HUES6 (cell line): ENCODE results near the gene ZNF407.

ENCODE experiments used
- H3K27ac ChIP-seq: 2 replicates; pipeline ENCODE4 v1.7.0; 2013; ENCODE audit warnings: low read depth, mild to moderate bottlenecking, low read length, inconsistent platforms
- H3K27me3 ChIP-seq: 2 replicates; pipeline ENCODE4 v1.6.1; 2013; ENCODE audit warnings: low read length; ENCODE audit not compliant: control insufficient read depth, insufficient read depth
- H3K36me3 ChIP-seq: 2 replicates; pipeline ENCODE4 v1.6.1; 2013; ENCODE audit warnings: low read length; ENCODE audit not compliant: control insufficient read depth, insufficient read depth
- H3K4me1 ChIP-seq: 2 replicates; pipeline ENCODE4 v1.6.1; 2013; ENCODE audit warnings: low read length; ENCODE audit not compliant: control insufficient read depth, insufficient read depth
- H3K4me3 ChIP-seq: 2 replicates; pipeline ENCODE4 v1.5.1; 2013; ENCODE audit warnings: low read depth, low read length
- H3K9ac ChIP-seq: one replicate; pipeline ENCODE4 v1.6.1; 2013; ENCODE audit warnings: mild to moderate bottlenecking, low read length
- H3K9me3 ChIP-seq: 2 replicates; pipeline ENCODE4 v1.6.1; 2013; ENCODE audit warnings: low read depth, low read length; ENCODE audit not compliant: control insufficient read depth, insufficient read depth

ZNF407 gene

DNA sequence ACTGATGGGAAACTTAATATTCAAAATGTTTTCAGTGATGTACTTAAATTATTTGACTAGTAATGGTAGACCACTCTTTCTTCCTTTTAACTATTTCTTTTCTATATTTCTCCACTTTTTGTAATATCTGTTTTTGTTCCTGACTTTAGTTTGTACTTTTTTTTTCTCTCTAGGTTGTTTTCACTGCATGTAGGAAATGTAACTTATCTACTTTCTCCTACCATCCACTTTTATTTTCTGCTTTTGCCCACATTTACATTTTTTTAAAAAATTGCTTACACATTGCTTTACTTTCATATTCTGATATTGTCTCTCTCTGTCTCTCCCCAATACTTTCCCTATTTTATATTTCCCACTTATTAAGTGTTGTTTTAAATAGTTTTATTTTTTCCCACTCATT lies 47.0 kb downstream of the ZNF407 start:
- H3K9ac ChIP-seq: no peak overlapping the region
- H3K36me3 ChIP-seq: no peaks in the 10 kb centered on the region
- H3K9me3 ChIP-seq: no peaks in the 10 kb centered on the region
- no peak overlapping the region for H3K4me3 ChIP-seq
- peaks cover 8% of the 10 kb centered on the region for H3K4me1 ChIP-seq
- no peak overlapping the region for H3K27ac ChIP-seq
- H3K27me3 ChIP-seq: no peaks in the 10 kb centered on the region

DNA sequence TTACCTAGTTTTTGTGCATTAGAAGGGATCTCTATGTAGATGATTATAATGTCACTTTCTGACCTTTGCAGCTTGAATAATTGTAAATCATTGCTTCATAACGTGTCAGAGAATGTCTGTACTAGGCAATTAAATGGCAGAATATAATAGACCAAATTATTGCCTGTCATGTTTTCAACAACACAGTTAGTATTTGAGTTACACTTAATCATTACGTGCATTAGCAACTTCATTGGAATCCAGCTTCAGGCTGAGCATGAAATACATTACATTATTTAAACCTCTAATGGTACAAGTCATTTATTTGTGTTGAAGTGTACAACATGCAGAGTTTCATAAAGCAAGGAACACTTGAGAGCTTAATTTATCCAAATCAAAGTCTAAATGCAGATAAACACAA lies 48.0 kb downstream of the ZNF407 start:
- Histone ChIP-seq H3K27me3 (no peaks in the 10 kb centered on the region), H3K4me3 (no peak overlapping the region), H3K36me3 (no peaks in the 10 kb centered on the region), H3K9me3 (no peaks in the 10 kb centered on the region), H3K27ac (no peak overlapping the region), H3K4me1 (peaks cover 13% of the 10 kb centered on the region), H3K9ac (no peak overlapping the region)

DNA sequence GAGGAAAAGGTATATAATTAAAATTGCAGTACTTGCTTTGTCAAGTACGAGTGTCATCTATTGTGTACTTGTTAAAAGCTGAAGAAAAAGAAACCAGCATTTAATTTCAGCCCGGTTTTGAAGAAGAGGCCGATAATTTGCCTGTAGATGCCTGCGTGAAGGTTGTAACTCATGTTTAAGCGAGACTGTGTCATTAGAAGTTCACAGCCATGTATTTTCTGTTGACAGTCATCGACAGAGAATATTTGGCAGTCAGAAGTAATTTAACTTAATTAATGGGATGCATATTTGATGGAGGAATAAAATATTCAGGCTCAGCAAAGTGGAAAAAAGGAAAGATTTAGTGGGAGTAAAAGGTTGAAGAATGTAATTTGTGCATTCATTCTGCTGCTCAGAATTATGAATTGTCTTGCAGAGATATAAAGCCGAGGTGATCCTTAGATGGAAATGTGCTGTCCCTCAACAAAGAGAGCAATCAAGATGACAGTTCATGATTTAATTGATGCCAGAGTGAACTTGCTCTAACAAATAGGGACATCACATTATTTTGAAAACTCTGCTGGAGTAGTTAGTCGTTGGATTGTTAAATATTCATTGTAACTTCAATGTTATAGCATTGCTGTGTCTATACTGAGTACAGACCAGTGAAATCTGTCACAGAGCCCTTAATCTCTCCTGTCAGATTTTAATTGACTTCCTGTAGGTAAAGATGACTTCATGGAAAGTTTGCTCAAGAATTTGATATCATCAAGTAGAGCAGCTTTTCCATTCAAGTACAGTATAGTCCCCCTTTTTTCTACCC lies 53.9 kb downstream of the ZNF407 start:
- Histone ChIP-seq H3K9ac (no peak overlapping the region), H3K27me3 (no peaks in the 10 kb centered on the region), H3K36me3 (no peaks in the 10 kb centered on the region), H3K27ac (no peak overlapping the region), H3K9me3 (no peaks in the 10 kb centered on the region), H3K4me1 (peaks cover 8% of the 10 kb centered on the region; the same call in 1 of the 2 replicates), H3K4me3 (no peak overlapping the region)

DNA sequence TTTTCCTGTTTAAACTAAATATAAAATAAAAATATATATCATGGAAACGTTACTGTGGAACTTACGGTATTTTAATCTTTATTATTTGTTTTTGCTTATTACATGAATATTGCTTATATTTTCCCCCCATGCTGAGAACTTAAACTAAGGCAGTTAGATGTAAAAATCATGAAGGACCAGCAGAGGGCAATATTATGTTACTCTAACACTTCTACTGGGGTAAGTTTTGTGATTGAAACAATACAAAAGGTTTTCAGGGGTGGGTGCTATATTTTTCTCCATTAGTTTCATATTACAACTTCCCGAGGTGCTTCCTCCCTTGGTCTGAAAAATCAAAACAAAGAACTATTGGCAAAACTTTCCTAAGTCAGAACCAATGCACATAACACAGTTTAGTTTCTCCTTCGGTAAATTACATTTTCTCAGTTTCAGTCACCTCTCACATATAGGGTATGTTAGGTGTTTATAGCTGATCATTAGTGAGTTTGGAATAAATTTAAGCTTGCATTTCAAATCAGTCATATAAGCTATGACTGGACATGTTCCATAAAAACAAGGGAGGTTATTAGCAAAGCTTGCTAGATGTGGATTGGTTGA lies 54.8 kb downstream of the ZNF407 start:
- Histone ChIP-seq H3K36me3 (no peaks in the 10 kb centered on the region), H3K4me1 (peaks cover 8% of the 10 kb centered on the region; the same call in 1 of the 2 replicates), H3K9me3 (no peaks in the 10 kb centered on the region), H3K9ac (no peak overlapping the region), H3K27ac (no peak overlapping the region), H3K27me3 (no peaks in the 10 kb centered on the region), H3K4me3 (no peak overlapping the region)

DNA sequence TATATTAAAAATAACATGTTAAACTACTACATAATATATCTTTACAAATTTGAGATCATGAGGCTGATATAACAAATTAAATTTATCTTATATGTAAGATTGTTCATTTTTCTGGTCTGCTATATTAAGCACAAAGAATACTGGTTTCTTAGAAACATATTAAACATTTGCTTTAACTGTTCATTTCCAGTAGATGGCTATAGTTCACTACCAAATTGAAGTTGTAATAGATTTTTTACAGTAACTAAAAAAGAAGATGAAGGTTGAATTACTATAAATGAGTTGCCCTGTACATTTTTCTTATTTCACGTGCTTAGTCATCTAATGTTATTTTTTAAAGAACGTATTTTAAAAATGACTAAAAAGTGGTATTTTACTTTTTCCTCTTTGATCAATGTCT lies 57.0 kb downstream of the ZNF407 start:
- H3K9ac ChIP-seq: no peak overlapping the region
- H3K9me3 ChIP-seq: no peaks in the 10 kb centered on the region
- no peaks in the 10 kb centered on the region for H3K36me3 ChIP-seq
- no peaks in the 10 kb centered on the region for H3K27me3 ChIP-seq
- H3K27ac ChIP-seq: no peak overlapping the region
- no peak overlapping the region for H3K4me3 ChIP-seq
- H3K4me1 ChIP-seq: peaks cover 6% of the 10 kb centered on the region; the same call in 1 of the 2 replicates

DNA sequence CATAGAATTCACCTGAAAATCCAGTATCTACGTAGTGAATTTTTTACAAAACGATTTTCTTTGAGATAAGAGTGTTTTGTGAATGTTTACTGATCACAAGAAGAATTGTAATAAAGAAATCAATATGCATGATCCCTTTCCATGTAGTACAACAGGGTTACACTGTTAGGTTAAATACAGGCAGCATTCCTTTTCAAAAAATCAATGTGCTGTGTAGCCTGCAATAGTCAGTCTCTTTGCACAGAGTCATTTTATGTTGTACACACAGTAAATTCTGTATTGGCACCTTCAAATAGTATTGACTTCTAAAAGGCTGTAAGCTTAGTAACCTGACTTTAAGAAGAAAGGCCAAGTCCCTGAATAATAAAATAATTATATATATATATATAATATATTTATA lies 63.3 kb downstream of the ZNF407 start:
- Histone ChIP-seq H3K4me1 (no peaks in the 10 kb centered on the region), H3K27me3 (no peaks in the 10 kb centered on the region), H3K9me3 (no peaks in the 10 kb centered on the region), H3K9ac (no peak overlapping the region), H3K4me3 (no peak overlapping the region), H3K36me3 (no peaks in the 10 kb centered on the region), H3K27ac (no peak overlapping the region)

DNA sequence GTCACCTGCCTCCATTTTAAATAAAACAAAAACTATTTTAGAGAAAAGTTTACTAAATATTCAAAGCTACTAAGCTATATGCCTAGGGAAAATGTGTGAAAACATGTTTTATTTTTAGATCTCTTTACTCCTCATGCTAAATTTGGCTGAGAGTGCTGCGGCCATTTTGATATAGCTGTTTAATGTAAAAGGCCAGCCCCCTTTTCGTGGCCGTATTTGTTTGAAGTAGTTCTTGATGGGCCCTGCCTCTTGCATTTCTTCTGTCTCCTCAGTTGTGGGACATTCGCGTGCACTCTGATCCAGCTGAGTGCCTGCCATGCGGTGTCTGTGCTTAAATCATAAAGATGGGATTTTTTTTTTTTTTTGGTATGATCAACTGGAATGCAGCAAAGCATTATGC lies 64.0 kb downstream of the ZNF407 start:
- no peak overlapping the region for H3K27ac ChIP-seq
- H3K27me3 ChIP-seq: no peaks in the 10 kb centered on the region
- no peaks in the 10 kb centered on the region for H3K4me1 ChIP-seq
- no peaks in the 10 kb centered on the region for H3K9me3 ChIP-seq
- H3K9ac ChIP-seq: no peak overlapping the region
- H3K4me3 ChIP-seq: no peak overlapping the region
- H3K36me3 ChIP-seq: no peaks in the 10 kb centered on the region

DNA sequence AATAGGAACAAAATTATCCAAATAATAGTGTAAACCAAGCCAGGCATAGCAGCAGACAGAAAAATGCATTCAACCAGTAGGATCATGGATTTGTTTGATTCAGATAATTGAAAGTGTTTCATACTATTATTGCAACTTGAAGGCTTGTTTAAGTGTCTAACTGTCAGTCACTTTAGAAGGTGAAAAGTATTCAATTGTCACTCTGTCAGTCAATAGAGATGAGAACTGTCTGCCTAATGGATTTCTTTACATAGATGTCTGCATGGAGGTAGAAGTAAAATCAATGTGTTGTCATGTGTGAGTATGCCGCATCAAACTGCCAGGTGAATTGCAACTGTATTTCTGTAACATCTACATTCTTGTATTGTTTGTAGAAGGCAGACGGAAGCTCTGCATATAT lies 65.0 kb downstream of the ZNF407 start:
- Histone ChIP-seq H3K27me3 (no peaks in the 10 kb centered on the region), H3K4me3 (no peak overlapping the region), H3K36me3 (no peaks in the 10 kb centered on the region), H3K27ac (no peak overlapping the region), H3K4me1 (no peaks in the 10 kb centered on the region), H3K9ac (no peak overlapping the region), H3K9me3 (no peaks in the 10 kb centered on the region)

DNA sequence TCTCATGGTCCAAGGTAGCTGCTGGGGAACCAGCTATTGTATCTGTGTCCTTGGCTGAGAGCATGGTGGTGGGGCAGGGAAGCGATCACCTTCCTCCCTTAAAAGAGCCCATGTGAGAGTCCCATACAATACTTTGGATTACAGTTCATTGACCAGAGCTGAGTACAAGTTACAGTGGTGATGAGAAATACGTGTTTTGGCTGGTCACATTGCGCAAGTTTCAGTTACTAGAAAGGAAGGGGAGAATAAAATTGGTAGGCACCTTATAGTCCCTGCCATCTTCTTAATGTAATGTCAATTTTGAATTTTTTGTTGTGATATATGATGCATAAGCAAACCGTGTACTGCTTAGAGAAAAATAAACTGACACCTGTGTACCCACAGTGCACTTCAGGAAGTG lies 67.7 kb downstream of the ZNF407 start:
- Histone ChIP-seq H3K9ac (no peak overlapping the region), H3K27me3 (no peaks in the 10 kb centered on the region), H3K4me3 (no peak overlapping the region), H3K27ac (no peak overlapping the region), H3K4me1 (no peaks in the 10 kb centered on the region), H3K9me3 (no peaks in the 10 kb centered on the region), H3K36me3 (no peaks in the 10 kb centered on the region)

DNA sequence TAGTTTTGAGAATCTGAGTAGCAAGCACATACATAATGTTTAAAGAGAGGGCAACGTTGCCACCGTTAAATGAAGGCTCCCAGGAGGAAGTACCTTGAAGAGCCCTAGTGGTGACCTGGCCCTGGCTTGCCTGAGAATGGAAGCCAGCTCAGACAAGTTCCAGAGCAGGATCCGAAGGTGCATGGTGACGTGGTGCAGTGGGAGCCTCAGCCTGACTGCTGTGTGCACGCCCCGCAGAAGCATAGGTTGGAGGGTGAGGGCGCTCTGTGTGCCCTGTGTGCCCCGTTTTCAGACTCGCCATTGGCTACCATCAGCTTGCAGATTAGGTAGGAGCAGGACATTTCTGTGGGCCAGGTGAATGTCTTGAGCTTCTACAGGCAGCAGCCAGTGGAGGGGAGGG lies 68.2 kb downstream of the ZNF407 start:
- Histone ChIP-seq H3K36me3 (no peaks in the 10 kb centered on the region), H3K9me3 (no peaks in the 10 kb centered on the region), H3K27me3 (no peaks in the 10 kb centered on the region), H3K4me1 (no peaks in the 10 kb centered on the region), H3K9ac (no peak overlapping the region), H3K4me3 (no peak overlapping the region), H3K27ac (no peak overlapping the region)

DNA sequence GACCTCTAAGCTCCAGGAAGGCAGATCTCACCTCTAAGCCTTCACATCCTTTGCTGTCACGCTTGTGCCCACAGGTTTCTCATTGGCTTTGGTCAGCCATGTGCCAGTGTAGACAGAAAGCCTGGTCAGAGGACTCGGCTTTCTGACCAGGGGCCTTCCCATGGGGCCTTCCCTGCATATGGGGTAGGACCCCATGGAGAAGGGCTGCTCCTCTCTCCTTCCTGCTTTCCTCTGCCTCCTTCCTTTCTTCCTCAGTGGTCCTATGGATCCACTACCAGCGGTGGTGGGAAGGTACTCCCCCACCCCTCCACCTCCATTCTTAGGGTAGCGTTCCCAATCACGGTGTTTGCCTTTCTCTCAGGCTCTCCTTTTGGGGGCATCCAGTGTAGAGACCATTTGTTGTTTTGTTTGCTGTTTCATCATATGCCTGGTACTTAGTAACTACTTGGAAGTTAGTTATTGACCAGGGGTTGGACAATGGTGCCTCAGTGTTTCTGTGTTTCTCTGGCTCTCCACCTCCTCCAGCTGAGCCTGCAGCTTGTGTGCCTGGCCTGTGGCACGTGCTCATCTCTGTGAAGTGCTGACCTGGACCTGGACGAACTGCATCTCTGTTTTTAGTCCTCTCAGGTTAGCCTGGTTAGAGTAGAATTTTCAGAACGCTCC lies 71.6 kb downstream of the ZNF407 start:
- no peaks in the 10 kb centered on the region for H3K36me3 ChIP-seq
- H3K27ac ChIP-seq: no peak overlapping the region
- no peak overlapping the region for H3K4me3 ChIP-seq
- no peak overlapping the region for H3K9ac ChIP-seq
- H3K27me3 ChIP-seq: no peaks in the 10 kb centered on the region
- no peaks in the 10 kb centered on the region for H3K9me3 ChIP-seq
- H3K4me1 ChIP-seq: no peaks in the 10 kb centered on the region
